ENCODE measurements around the gene MYL12B.
A peak's percentile ranks its signal among the peaks of the same experiment; 100 is the strongest.

MYL12B gene

GRCh38 chr18:3236470-3236869 is 25.5 kb upstream of the MYL12B start:
- DNase-seq = no peak

- no peak for DNase-seq
Measured at GRCh38 chr18:3238742-3239141, 23.2 kb upstream of the MYL12B start.

GRCh38 chr18:3245185-3245564 is 16.8 kb upstream of the MYL12B start:
- no peak for DNase-seq

GRCh38 chr18:3245853-3246634 is 15.9 kb upstream of the MYL12B start:
- peak; percentile 71 to 74 for DNase-seq

GRCh38 chr18:3246635-3247239 is 15.2 kb upstream of the MYL12B start:
- no peak for DNase-seq

- DNase-seq = peak; percentile 84 to 86
Measured at GRCh38 chr18:3247240-3248061, 14.5 kb upstream of the MYL12B start, which contains the start of gene MYL12A. TSS of gene MYL12A (plus strand) at chr18:3247801. CDS start at chr18:3253248, 5,447 bp downstream.

- no peak for DNase-seq
Measured at GRCh38 chr18:3248062-3248657, 13.8 kb upstream of the MYL12B start.

- no peak for DNase-seq
Measured at GRCh38 chr18:3248658-3249359, 13.1 kb upstream of the MYL12B start.

GRCh38 chr18:3250237-3251107 is 11.5 kb upstream of the MYL12B start:
- DNase-seq = no peak

GRCh38 chr18:3251249-3251962 is 10.5 kb upstream of the MYL12B start:
- no peak for DNase-seq

- DNase-seq = no peak
Measured at GRCh38 chr18:3251963-3252277, 10.0 kb upstream of the MYL12B start.

- DNase-seq = no peak
Measured at GRCh38 chr18:3252843-3253242, 9.1 kb upstream of the MYL12B start.

- DNase-seq = no peak
Measured at GRCh38 chr18:3254725-3255124, 7.2 kb upstream of the MYL12B start.

- no peak for DNase-seq
Measured at GRCh38 chr18:3255611-3256165, 6.2 kb upstream of the MYL12B start.

- no peak for DNase-seq
Measured at GRCh38 chr18:3256693-3257626, 5.0 kb upstream of the MYL12B start.

- DNase-seq = no peak
Measured at GRCh38 chr18:3257627-3258120, 4.3 kb upstream of the MYL12B start.

GRCh38 chr18:3260995-3261372 is 949 bp upstream of the MYL12B start:
- DNase-seq = no peak

- DNase-seq = peak in 1 of 2 experiments; percentile 24
Measured at GRCh38 chr18:3262234-3263131, 550 bp downstream of the MYL12B start.

All from activated CD4-positive, alpha-beta T cell treated with anti-CD3 and anti-CD28 coated beads, Interleukin-2, amount 50 U/mL, for 4 hours (primary cell).